GM21360 (cell line): ENCODE data around the gene TMEM167B.

Experiments
- ATAC-seq: cut with Tn5 transposase; IDR thresholded peaks from one replicate; pipeline ENCODE4 v1.9.1; 2021; ENCODE audit warnings: mild to moderate bottlenecking, moderate library complexity; ENCODE audit not compliant: unreplicated experiment

TMEM167B gene

GRCh38 chr1:109080441-109081082 is 10.0 kb upstream of the TMEM167B start:
- ATAC-seq = no peak

GRCh38 chr1:109083501-109083900 is 7.1 kb upstream of the TMEM167B start:
- no peak for ATAC-seq

- no peak for ATAC-seq
Measured at GRCh38 chr1:109083923-109084322, 6.6 kb upstream of the TMEM167B start.

GRCh38 chr1:109084563-109085517 is 5.7 kb upstream of the TMEM167B start:
- no peak for ATAC-seq

GRCh38 chr1:109089242-109090015 is 1.1 kb upstream of the TMEM167B start:
- no peak for ATAC-seq

GRCh38 chr1:109091078-109091838 is 694 bp downstream of the TMEM167B start:
- ATAC-seq = peak; percentile 25

GRCh38 chr1:109091839-109092193 is 1.3 kb downstream of the TMEM167B start:
- no peak for ATAC-seq

- ATAC-seq = no peak
Measured at GRCh38 chr1:109094377-109094803, 3.8 kb downstream of the TMEM167B start.

- no peak for ATAC-seq
Measured at GRCh38 chr1:109094871-109095270, 4.3 kb downstream of the TMEM167B start.

- no peak for ATAC-seq
Measured at GRCh38 chr1:109095631-109096030, 5.1 kb downstream of the TMEM167B start.

- ATAC-seq = no peak
Measured at GRCh38 chr1:109096120-109096519, 5.6 kb downstream of the TMEM167B start.

GRCh38 chr1:109099938-109100773 is 9.6 kb downstream of the TMEM167B start:
- ATAC-seq = peak; percentile 91

- no peak for ATAC-seq
Measured at GRCh38 chr1:109104364-109105151, 14.0 kb downstream of the TMEM167B start.

GRCh38 chr1:109105881-109106280 is 15.3 kb downstream of the TMEM167B start:
- no peak for ATAC-seq

GRCh38 chr1:109107785-109108184 is 17.2 kb downstream of the TMEM167B start:
- ATAC-seq = no peak

GRCh38 chr1:109109906-109110305 is 19.3 kb downstream of the TMEM167B start:
- ATAC-seq = no peak

GRCh38 chr1:109111386-109112055 is 21.0 kb downstream of the TMEM167B start:
- no peak for ATAC-seq

GRCh38 chr1:109112056-109112651 is 21.6 kb downstream of the TMEM167B start:
- peak; percentile 3 for ATAC-seq
